Uterus (tissue), 2 donors: ENCODE results near the gene JADE2.

Experiments used
- CTCF ChIP-seq, 4 experiments: fragments of 200-600 bp in 2 of 4; fragments of 450-650 bp in 2 of 4; sonication (generic) in 2 of 4; IDR thresholded peaks; one replicate each; pipeline ENCODE4 v1.5.1; 2016 to 2019; ENCODE audit warnings: antibody characterized with exemption in 4 of 4, mild to moderate bottlenecking in 2 of 4, moderate library complexity in 1 of 4
- POLR2A ChIP-seq, 2 donors: fragments of 450-650 bp; IDR thresholded peaks; one replicate each; pipeline ENCODE4 v1.6.1; 2016; ENCODE audit warnings: antibody characterized with exemption in 2 of 2, mild to moderate bottlenecking in 1 of 2, moderate library complexity in 1 of 2

GRCh38 chr5:134569758-134570364 lies 44.4 kb downstream of the JADE2 start:
- no peak for TF ChIP-seq CTCF (IDR thresholded peaks at IDR 0.05)
- no peak for TF ChIP-seq POLR2A (IDR thresholded peaks at IDR 0.05)
